NT2/D1 (cell line): ENCODE data around the gene FAM89A.

Experiments used
- DNase-seq: peaks from one replicate; pipeline ENCODE4 v3.0.0-alpha.2; 2011; ENCODE audit warnings: low read depth, low spot score
- H3K27me3 ChIP-seq: 2 replicates; pipeline ENCODE4 v1.6.0; 2011; ENCODE audit warnings: mild to moderate bottlenecking; ENCODE audit not compliant: insufficient read length, insufficient read depth
- H3K36me3 ChIP-seq: 2 replicates; pipeline ENCODE4 v1.6.1; 2011; ENCODE audit warnings: mild to moderate bottlenecking, low read length, mixed read lengths; ENCODE audit not compliant: insufficient read depth, insufficient read length
- H3K4me1 ChIP-seq: 2 replicates; pipeline ENCODE4 v1.5.1; 2011; ENCODE audit not compliant: insufficient read depth, insufficient read length
- H3K4me3 ChIP-seq: 2 replicates; pipeline ENCODE4 v1.5.1; 2011; ENCODE audit warnings: low read depth; ENCODE audit not compliant: insufficient read length
- H3K9ac ChIP-seq: 2 replicates; pipeline ENCODE4 v1.6.0; 2011; ENCODE audit warnings: low read depth; ENCODE audit not compliant: insufficient read length
- H3K9me3 ChIP-seq: 2 replicates; pipeline ENCODE4 v1.5.1; 2011; ENCODE audit warnings: mild to moderate bottlenecking, low read length; ENCODE audit not compliant: insufficient read depth
- SUZ12 ChIP-seq: IDR thresholded peaks from 2 replicates; pipeline ENCODE4 v1.6.1; 2011; ENCODE audit not compliant: insufficient read length, insufficient read depth; ENCODE audit errors: extremely low read depth
- YY1 ChIP-seq: IDR thresholded peaks from 2 replicates; pipeline ENCODE4 v1.6.1; 2011; ENCODE audit not compliant: insufficient read length, insufficient read depth
- ZNF274 ChIP-seq: IDR thresholded peaks from 2 replicates; pipeline ENCODE4 v1.6.1; 2011; ENCODE audit warnings: mild to moderate bottlenecking, low read depth, low read length

FAM89A gene

DNA sequence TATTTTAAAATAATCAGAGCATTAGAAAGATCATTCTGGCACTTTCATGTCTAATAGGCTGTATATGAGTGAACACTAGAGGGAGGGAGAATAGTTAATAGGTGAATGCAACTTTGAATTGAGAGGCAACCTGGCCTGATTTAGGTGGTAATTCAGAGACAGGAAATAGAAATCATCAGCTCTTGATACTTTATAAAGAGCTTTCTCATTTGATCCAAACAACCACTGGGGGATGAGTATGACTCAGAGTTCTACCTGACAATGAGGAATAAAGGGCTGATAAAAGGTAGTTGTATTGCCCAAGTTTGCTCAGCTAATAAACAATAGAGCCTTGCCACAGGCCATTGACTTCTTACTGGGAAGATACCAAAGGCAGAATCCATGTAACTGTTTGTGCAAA is 5.2 kb upstream of the FAM89A start:
- Histone ChIP-seq H3K4me3 (no peak overlapping the region), H3K9me3 (peaks cover 10% of the 10 kb centered on the region), H3K9ac (no peak overlapping the region), H3K4me1 (no peaks in the 10 kb centered on the region), H3K36me3 (no peaks in the 10 kb centered on the region), H3K27me3 (peaks cover 38% of the 10 kb centered on the region)
- no peak for DNase-seq
- TF ChIP-seq ZNF274 (no peak), SUZ12 (no peak)

DNA sequence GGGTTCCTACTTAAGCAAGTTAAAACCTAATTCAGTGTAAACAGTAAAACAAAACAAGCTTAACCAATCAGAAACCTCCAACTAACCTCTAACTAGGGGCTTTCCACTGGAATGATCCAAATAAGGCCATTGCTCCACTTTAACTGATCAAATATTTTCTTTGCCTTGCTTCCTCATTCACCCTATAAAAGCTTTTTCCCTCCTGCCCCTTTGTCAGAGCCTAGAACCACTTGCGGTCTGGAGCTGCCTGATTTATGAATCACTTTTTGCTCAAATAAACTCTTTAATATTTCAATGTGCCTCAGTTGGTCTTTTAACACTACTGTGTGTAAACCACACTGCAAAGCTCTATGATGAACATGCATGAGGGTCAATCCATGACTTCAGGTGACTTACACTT is 4.5 kb upstream of the FAM89A start:
- Histone ChIP-seq H3K36me3 (no peaks in the 10 kb centered on the region), H3K9me3 (peaks cover 10% of the 10 kb centered on the region), H3K4me1 (no peaks in the 10 kb centered on the region), H3K9ac (no peak overlapping the region), H3K4me3 (no peak overlapping the region), H3K27me3 (peaks cover 41% of the 10 kb centered on the region)
- no peak for TF ChIP-seq ZNF274
- no peak for TF ChIP-seq SUZ12
- no peak for TF ChIP-seq YY1
- no peak for DNase-seq

- Histone ChIP-seq H3K27me3 (peaks cover 58% of the 10 kb centered on the region), H3K9ac (no peak overlapping the region), H3K9me3 (peaks cover 10% of the 10 kb centered on the region), H3K4me3 (no peak overlapping the region), H3K4me1 (peaks cover 4% of the 10 kb centered on the region), H3K36me3 (no peaks in the 10 kb centered on the region)
- DNase-seq: no peak
- no peak for TF ChIP-seq ZNF274
- TF ChIP-seq YY1: no peak
- no peak for TF ChIP-seq SUZ12
These were observed 1.7 kb upstream of the FAM89A start for GRCh38 chr1:231041719-231042261.

DNA sequence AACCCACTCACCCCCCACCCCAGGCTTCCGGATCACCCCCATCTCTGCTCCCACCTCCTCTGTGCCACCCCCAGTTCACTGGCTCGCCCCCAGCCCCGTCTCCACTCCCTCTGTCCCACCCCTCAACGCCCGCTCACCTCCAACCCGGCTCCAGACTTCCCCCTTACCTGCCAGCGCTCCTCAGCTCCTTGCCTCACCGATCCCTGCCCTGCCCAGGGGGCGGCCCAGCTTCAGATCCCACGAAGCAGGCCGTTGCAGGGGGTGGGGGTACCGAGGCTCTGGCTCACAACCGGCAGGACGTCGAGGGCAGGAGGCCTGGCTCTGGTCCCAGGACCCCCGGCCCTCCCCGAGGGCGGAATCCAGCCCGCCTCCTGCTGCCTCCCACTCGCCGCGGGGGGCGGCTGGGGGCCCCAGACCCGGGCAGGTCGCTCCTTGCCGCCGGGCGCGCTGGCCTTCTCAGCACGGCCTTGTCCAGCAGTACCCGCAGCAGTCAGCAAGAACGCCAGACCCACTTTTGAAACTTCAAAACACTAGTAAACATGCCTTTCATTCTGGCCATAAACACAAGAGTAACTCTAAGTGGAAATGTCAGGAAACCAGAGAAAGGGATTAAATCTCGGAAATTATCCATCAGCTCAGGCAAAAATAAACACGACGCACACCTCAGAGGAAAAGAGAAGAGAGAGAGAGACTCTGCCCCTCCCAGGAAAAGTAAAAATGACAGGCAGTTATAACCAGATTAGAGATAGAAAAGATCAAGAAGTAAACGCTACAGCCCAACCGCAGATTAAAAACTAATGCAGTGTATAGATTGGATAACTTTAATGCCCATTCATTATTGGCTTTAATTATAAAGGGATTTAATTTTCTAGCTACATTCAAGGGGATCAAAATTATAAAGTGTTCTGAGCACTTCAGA is 1.0 kb upstream of the FAM89A start:
- H3K4me3 ChIP-seq: peak overlapping the region; percentile 37
- peaks cover 4% of the 10 kb centered on the region for H3K4me1 ChIP-seq
- no peak for DNase-seq
- peaks cover 10% of the 10 kb centered on the region for H3K9me3 ChIP-seq
- no peaks in the 10 kb centered on the region for H3K36me3 ChIP-seq
- TF ChIP-seq YY1 (no peak), ZNF274 (no peak), SUZ12 (no peak)
- H3K9ac ChIP-seq: peak overlapping the region; percentile 15
- peaks cover 55% of the 10 kb centered on the region for H3K27me3 ChIP-seq

GRCh38 chr1:231039161-231040018 is 664 bp downstream of the FAM89A start:
- H3K9ac ChIP-seq: peak overlapping the region; percentile 80
- TF ChIP-seq ZNF274 (no peak), YY1 (no peak), SUZ12 (no peak)
- peak overlapping the region; percentile 71 for H3K4me3 ChIP-seq
- no peak for DNase-seq
- no peaks in the 10 kb centered on the region for H3K36me3 ChIP-seq
- H3K4me1 ChIP-seq: peaks cover 4% of the 10 kb centered on the region
- peaks cover 2% of the 10 kb centered on the region for H3K9me3 ChIP-seq
- peaks cover 50% of the 10 kb centered on the region for H3K27me3 ChIP-seq

GRCh38 chr1:231037585-231038517 is 2.2 kb downstream of the FAM89A start:
- Histone ChIP-seq H3K36me3 (no peaks in the 10 kb centered on the region), H3K9me3 (no peaks in the 10 kb centered on the region), H3K27me3 (peaks cover 50% of the 10 kb centered on the region), H3K4me1 (peaks cover 4% of the 10 kb centered on the region), H3K4me3 (no peak overlapping the region), H3K9ac (no peak overlapping the region)
- DNase-seq: no peak
- TF ChIP-seq YY1 (no peak), ZNF274 (no peak), SUZ12 (no peak)
